ENCODE measurements around the gene HYKK. TPM values are rescaled to one million over a fixed set of nuclear protein-coding genes. Genes with fewer than 3 reads are reported as not detected.
"Not testable (repeated sequence)": the region's sequence is repeated elsewhere in the genome, so short reads cannot be mapped to it uniquely, and the experiment has no call there.

The HYKK gene
- total and polyA plus RNA-seq, 7 experiments from 2014 or later = 1.4 to 10.1 (median 6.2) TPM

DNA sequence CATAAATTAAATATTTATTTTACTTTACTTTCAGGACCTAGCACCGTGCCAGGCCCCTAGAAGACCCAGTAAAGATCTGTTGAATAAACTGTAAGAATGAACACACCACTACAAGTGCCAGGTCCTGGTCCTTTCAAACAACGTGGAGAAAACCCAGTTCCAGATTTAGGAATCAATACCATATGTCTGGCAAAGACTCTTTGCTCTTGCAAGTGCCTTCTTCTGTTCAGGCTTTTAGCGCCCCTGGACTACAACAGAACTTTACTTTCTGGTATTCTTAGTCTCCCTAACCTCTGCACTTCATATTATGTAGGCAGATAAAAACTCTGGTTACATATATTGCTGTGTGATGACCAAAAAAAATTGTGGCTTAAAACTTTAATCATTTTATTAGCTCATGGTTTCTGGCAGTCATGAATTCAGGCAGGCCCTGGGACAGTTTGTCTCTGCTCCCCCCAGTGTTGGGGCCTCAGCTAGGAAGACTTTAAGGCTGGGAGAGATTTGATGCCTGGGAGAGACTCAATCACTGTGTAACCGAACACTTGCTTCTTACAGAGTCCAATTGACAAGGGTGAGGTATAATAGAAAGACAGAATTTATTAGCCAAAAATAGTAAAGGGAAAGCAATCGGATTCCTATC is 30.0 kb downstream of the HYKK start:
- Histone ChIP-seq H3K27me3 (ENCODE audit: control insufficient read depth in 2 of 2, insufficient read depth in 2 of 2, low read length in 2 of 2) (no peaks in the 10 kb centered on the region), H3K4me3 (ENCODE audit: low read length) (no peak overlapping the region), H3K27ac (ENCODE audit: low read depth, low read length) (no peak overlapping the region), H3K4me1 (ENCODE audit: control insufficient read depth in 2 of 2, insufficient read depth in 2 of 2, low read length in 2 of 2) (peaks cover 10 to 15% of the 10 kb centered on the region in 2 donors), H3K9me3 (ENCODE audit: control insufficient read depth in 2 of 3, low read length in 3 of 3) (no peaks in the 10 kb centered on the region), H3K36me3 (ENCODE audit: control insufficient read depth in 2 of 3, insufficient read depth in 3 of 3, low read length in 3 of 3) (peaks cover 0 to 7% (median 0%) of the 10 kb centered on the region in 3 experiments)
- Mint-ChIP-seq H3K4me1 (peaks cover 9 to 28% (median 18%) of the 10 kb centered on the region in 7 donors), H3K27ac (no peak overlapping the region), H3K9me3 (peaks cover 0 to 11% (median 0%) of the 10 kb centered on the region in 11 donors), H3K27me3 (peaks cover 0 to 4% (median 0%) of the 10 kb centered on the region in 5 donors), H3K4me3 (peak overlapping the region in 1 of 10 donors; percentile 1), H3K36me3 (peaks cover 0 to 12% (median 5%) of the 10 kb centered on the region in 5 donors)
- no peak for DNase-seq
- intact Hi-C loops (cut with micrococcal nuclease) = no loop called here
- ChIA-PET POLR2A (no interaction called here), CTCF (no interaction called here)
- ATAC-seq = no peak

DNA sequence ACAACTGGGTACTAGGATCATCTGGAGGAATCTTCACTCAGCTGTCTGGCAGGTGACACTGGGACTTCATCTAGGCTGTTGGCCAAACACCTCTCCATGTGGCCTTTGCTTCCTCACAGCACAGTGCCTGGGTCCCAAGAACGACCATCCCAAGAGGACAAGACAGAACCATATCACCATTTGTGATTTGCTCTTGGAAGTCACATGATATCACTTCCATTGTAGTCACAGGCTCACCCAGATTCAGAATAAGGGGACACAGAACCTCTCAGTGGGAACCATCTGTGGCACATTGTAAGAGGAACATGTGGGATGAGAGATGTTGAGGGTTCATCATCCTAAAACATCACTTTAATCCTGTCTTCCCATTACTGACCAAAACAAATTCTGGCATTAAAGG is 31.0 kb downstream of the HYKK start:
- POLR2A ChIA-PET = interaction anchor here (1.4 kb wide), 1 partner anchor 45 kb away, joined by 3 read pairs; no protein-coding TSS in a partner anchor
- CTCF ChIA-PET = no interaction called here
- H3K4me3 Mint-ChIP-seq = peak overlapping the region in 5 of 10 donors; percentile 5 to 73 (median 29)

DNA sequence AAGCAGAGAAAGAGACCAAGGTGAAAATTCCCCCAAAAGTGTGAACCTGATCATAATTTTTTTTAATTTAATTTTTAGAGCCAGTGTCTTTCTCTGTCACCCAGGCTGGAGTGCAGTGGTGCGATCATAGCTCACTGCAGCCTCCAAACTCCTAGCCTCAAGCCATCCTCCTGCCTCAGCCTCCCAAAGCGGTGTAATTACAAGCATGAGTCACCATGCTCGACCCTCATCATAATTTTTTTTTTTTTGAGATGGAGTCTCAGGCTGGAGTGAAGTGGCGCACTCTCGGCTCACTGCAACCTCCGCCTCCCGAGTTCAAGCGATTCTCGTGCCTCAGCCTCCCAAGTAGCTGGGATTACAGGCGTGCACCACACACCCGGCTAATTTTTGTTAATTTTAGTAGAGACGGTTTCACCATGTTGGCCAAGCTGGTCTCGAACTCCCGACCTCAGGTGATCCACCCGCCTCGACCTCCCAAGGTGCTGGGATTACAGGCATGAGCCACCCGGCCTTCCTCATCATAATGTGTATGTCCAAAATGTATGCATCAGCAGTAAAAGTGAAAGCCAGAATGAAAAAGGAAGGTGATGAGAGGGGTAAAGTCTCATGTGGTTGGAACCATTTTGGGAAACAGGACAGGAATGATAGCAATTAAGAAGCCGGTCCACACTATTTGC is 32.2 kb downstream of the HYKK start:
- Histone ChIP-seq H3K27ac (ENCODE audit: low read depth, low read length) (peak overlapping the region; percentile 99), H3K4me3 (ENCODE audit: low read length) (peak overlapping the region; percentile 89), H3K36me3 (ENCODE audit: control insufficient read depth in 2 of 3, insufficient read depth in 3 of 3, low read length in 3 of 3) (peaks cover 0 to 21% (median 5%) of the 10 kb centered on the region in 3 experiments), H3K4me1 (ENCODE audit: control insufficient read depth in 2 of 2, insufficient read depth in 2 of 2, low read length in 2 of 2) (peaks cover 19 to 23% of the 10 kb centered on the region in 2 donors)
- intact Hi-C loops (cut with micrococcal nuclease) = loop anchor here (1.0 to 2.0 kb wide), 8 partner anchors 10 to 391 kb away; partner anchors contain the start of genes CHRNA5 (in 2 of the 2), HYKK (in 2 of the 2), IREB2 (in 2 of the 2) and IDH3A (in 1 of the 2)
- not testable (repeated sequence) for H3K9me3 ChIP-seq (ENCODE audit: control insufficient read depth in 2 of 3, low read length in 3 of 3); ATAC-seq; DNase-seq; H3K27me3 ChIP-seq (ENCODE audit: control insufficient read depth in 2 of 2, insufficient read depth in 2 of 2, low read length in 2 of 2); H3K27me3 Mint-ChIP-seq
- peaks cover 18 to 44% (median 33%) of the 10 kb centered on the region in 7 donors for H3K4me1 Mint-ChIP-seq
- H3K27ac Mint-ChIP-seq = peak overlapping the region; percentile 91 to 100 (median 99)
- ChIA-PET POLR2A (interaction anchor here (0.8 to 2.4 kb wide), 13 partner anchors 10 to 334 kb away, joined by 3 to 43 read pairs (median 3); partner anchors contain the start of genes CHRNA5, DNAJA4, HYKK and IREB2), CTCF (interaction anchor here (0.7 to 1.1 kb wide), 2 partner anchors 14 to 61 kb away, joined by 3 read pairs; no protein-coding TSS in a partner anchor)
- H3K4me3 Mint-ChIP-seq = peak overlapping the region; percentile 86 to 99 (median 92)
- H3K36me3 Mint-ChIP-seq = peaks cover 0 to 19% (median 7%) of the 10 kb centered on the region in 5 donors
- peaks cover 0 to 11% (median 0%) of the 10 kb centered on the region in 11 donors for H3K9me3 Mint-ChIP-seq

More for the DNA sequence above, 31.0 kb downstream of the HYKK start:
- peaks cover 16 to 38% (median 27%) of the 10 kb centered on the region in 7 donors for H3K4me1 Mint-ChIP-seq
- H3K27ac Mint-ChIP-seq = peak overlapping the region in 6 of 9 donors; percentile 19 to 99 (median 58)
- peaks cover 19% of the 10 kb centered on the region in 2 donors for H3K4me1 ChIP-seq (ENCODE audit: control insufficient read depth in 2 of 2, insufficient read depth in 2 of 2, low read length in 2 of 2)
- H3K4me3 ChIP-seq (ENCODE audit: low read length) = no peak overlapping the region
- peaks cover 0 to 15% (median 7%) of the 10 kb centered on the region in 5 donors for H3K36me3 Mint-ChIP-seq
- H3K27ac ChIP-seq (ENCODE audit: low read depth, low read length) = no peak overlapping the region
- peaks cover 0 to 15% (median 0%) of the 10 kb centered on the region in 3 experiments for H3K36me3 ChIP-seq (ENCODE audit: control insufficient read depth in 2 of 3, insufficient read depth in 3 of 3, low read length in 3 of 3)
- intact Hi-C loops (cut with micrococcal nuclease) = no loop called here
- H3K9me3 Mint-ChIP-seq = peaks cover 0 to 11% (median 0%) of the 10 kb centered on the region in 11 donors
- no peaks in the 10 kb centered on the region for H3K9me3 ChIP-seq (ENCODE audit: control insufficient read depth in 2 of 3, low read length in 3 of 3)
- ATAC-seq (no peak), DNase-seq (no peak)
- peaks cover 0 to 4% (median 0%) of the 10 kb centered on the region in 5 donors for H3K27me3 Mint-ChIP-seq
- H3K27me3 ChIP-seq (ENCODE audit: control insufficient read depth in 2 of 2, insufficient read depth in 2 of 2, low read length in 2 of 2) = no peaks in the 10 kb centered on the region

DNA sequence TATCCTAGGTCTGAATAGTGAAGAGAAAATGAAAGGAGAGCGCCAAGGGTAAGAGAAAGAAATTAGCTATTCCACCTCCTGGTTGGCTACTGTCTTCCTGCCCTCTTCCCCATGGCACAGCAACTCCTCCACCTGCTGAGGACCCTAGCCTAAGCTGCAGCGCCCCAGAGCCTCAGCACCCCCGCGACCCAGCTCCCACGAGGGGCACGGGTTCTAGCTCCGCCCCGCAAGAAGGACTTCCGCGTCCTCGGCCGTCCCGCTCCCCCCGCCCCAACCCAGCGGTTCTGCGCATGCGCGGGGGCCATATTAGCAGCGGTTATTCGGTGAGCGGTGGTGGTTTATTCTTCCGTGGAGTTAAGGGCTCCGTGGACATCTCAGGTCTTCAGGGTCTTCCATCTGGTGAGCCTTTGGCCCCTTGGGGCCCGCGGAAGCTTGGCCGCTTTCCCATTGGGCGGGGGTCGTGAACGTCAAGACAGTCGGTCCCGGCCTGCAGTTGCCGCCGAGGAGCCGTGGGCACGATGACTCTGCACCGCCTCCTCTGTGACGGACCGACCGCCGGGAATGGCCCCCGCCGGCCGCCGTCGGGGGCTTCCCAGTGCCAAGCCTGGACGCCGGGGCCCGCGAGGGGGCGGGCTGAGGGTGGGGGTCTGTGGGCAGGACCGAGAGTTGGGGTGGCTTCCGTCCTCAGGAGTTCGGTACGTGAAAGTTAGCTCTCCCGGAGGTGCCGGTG is 32.9 kb downstream of the HYKK start, which contains the start of gene PSMA4:
PSMA4 (plus strand) TSS at position 304 of the 730 bp plus-strand sequence. CDS start 1,484 bp downstream, outside the sequence.
- peak; percentile 93 for ATAC-seq
- Mint-ChIP-seq H3K4me1 (peaks cover 18 to 47% (median 35%) of the 10 kb centered on the region in 7 donors), H3K9me3 (peaks cover 0 to 11% (median 0%) of the 10 kb centered on the region in 11 donors), H3K4me3 (peak within 1 kb of the TSS; percentile 86 to 99 (median 92)), H3K36me3 (peaks cover 0 to 20% (median 10%) of the 10 kb centered on the region in 5 donors), H3K27ac (peak within 1 kb of the TSS; percentile 91 to 100 (median 99)), H3K27me3 (peaks cover 0 to 4% (median 0%) of the 10 kb centered on the region in 5 donors)
- H3K4me3 ChIP-seq (ENCODE audit: low read length) = peak within 1 kb of the TSS; percentile 89
- peaks cover 19 to 23% of the 10 kb centered on the region in 2 donors for H3K4me1 ChIP-seq (ENCODE audit: control insufficient read depth in 2 of 2, insufficient read depth in 2 of 2, low read length in 2 of 2)
- no peaks in the 10 kb centered on the region for H3K27me3 ChIP-seq (ENCODE audit: control insufficient read depth in 2 of 2, insufficient read depth in 2 of 2, low read length in 2 of 2)
- peak; percentile 89 to 97 (median 95) for DNase-seq
- ChIA-PET POLR2A (interaction anchor here (0.8 to 2.4 kb wide), 12 partner anchors 10 to 333 kb away, joined by 3 to 43 read pairs (median 4); partner anchors contain the start of genes CHRNA5, DNAJA4, HYKK and IREB2), CTCF (interaction anchor here (0.6 to 1.1 kb wide), 2 partner anchors 62 to 289 kb away, joined by 3 read pairs; no protein-coding TSS in a partner anchor)
- no peaks in the 10 kb centered on the region for H3K9me3 ChIP-seq (ENCODE audit: control insufficient read depth in 2 of 3, low read length in 3 of 3)
- intact Hi-C loops (cut with micrococcal nuclease) = loop anchor here (1.0 to 2.0 kb wide), 8 partner anchors 9 to 392 kb away; partner anchors contain the start of genes CHRNA5 (in 2 of the 2), HYKK (in 2 of the 2), IREB2 (in 2 of the 2) and IDH3A (in 1 of the 2)
- H3K36me3 ChIP-seq (ENCODE audit: control insufficient read depth in 2 of 3, insufficient read depth in 3 of 3, low read length in 3 of 3) = peaks cover 3 to 26% (median 12%) of the 10 kb centered on the region in 3 experiments
- H3K27ac ChIP-seq (ENCODE audit: low read depth, low read length) = peak within 1 kb of the TSS; percentile 99

GRCh38 chr15:78540871-78541743 is 33.7 kb downstream of the HYKK start:
- Mint-ChIP-seq H3K4me1 (peaks cover 18 to 51% (median 35%) of the 10 kb centered on the region in 7 donors), H3K27ac (peak overlapping the region; percentile 91 to 100 (median 99)), H3K4me3 (peak overlapping the region; percentile 86 to 99 (median 92)), H3K36me3 (peaks cover 0 to 22% (median 18%) of the 10 kb centered on the region in 5 donors), H3K27me3 (peaks cover 0 to 4% (median 0%) of the 10 kb centered on the region in 5 donors), H3K9me3 (peaks cover 0 to 11% (median 0%) of the 10 kb centered on the region in 11 donors)
- ATAC-seq (no peak), DNase-seq (peak in 4 of 9 donors; percentile 5 to 11 (median 6))
- CTCF ChIA-PET = interaction anchor here (0.6 to 1.1 kb wide), 2 partner anchors 62 to 288 kb away, joined by 3 read pairs; no protein-coding TSS in a partner anchor
- H3K27me3 ChIP-seq (ENCODE audit: control insufficient read depth in 2 of 2, insufficient read depth in 2 of 2, low read length in 2 of 2) = no peaks in the 10 kb centered on the region
- peaks cover 19 to 23% of the 10 kb centered on the region in 2 donors for H3K4me1 ChIP-seq (ENCODE audit: control insufficient read depth in 2 of 2, insufficient read depth in 2 of 2, low read length in 2 of 2)
- peak overlapping the region; percentile 99 for H3K27ac ChIP-seq (ENCODE audit: low read depth, low read length)
- H3K4me3 ChIP-seq (ENCODE audit: low read length) = peak overlapping the region; percentile 89
- no peaks in the 10 kb centered on the region for H3K9me3 ChIP-seq (ENCODE audit: control insufficient read depth in 2 of 3, low read length in 3 of 3)
- intact Hi-C loops (cut with micrococcal nuclease) = loop anchor here (1.0 to 2.0 kb wide), 8 partner anchors 8 to 392 kb away; partner anchors contain the start of genes CHRNA5 (in 2 of the 2), HYKK (in 2 of the 2), IREB2 (in 2 of the 2) and IDH3A (in 1 of the 2)
- peaks cover 11 to 34% (median 20%) of the 10 kb centered on the region in 3 experiments for H3K36me3 ChIP-seq (ENCODE audit: control insufficient read depth in 2 of 3, insufficient read depth in 3 of 3, low read length in 3 of 3)
- POLR2A ChIA-PET = interaction anchor here (0.7 to 2.4 kb wide), 13 partner anchors 8 to 332 kb away, joined by 3 to 43 read pairs (median 3); partner anchors contain the start of genes CHRNA5, HYKK, IREB2 and MORF4L1
